H9 (cell line): ENCODE data around the gene DMKN. TPM values are rescaled to one million over a fixed set of nuclear protein-coding genes. Genes with fewer than 3 reads are reported as not detected.

Experiments used
- DNase-seq: peaks from one replicate; pipeline ENCODE4 v3.0.0-alpha.2; 2017
- H2AFZ ChIP-seq: one replicate; pipeline ENCODE4 v1.6.1; 2013; ENCODE audit warnings: mild to moderate bottlenecking, low read length, control low read depth, moderate library complexity
- H2AK5ac ChIP-seq: 2 replicates; pipeline ENCODE4 v1.6.1; 2013; ENCODE audit warnings: low read length, control low read depth, mixed read lengths; ENCODE audit not compliant: insufficient read length
- H2BK120ac ChIP-seq: one replicate; pipeline ENCODE4 v1.6.1; 2013; ENCODE audit warnings: low read depth, mild to moderate bottlenecking, low read length, control low read depth, inconsistent platforms; ENCODE audit not compliant: poor library complexity, severe bottlenecking
- H2BK12ac ChIP-seq: 2 replicates; pipeline ENCODE4 v1.6.1; 2013; ENCODE audit warnings: low read length, control low read depth, mixed read lengths, low read depth; ENCODE audit not compliant: insufficient read length
- H2BK15ac ChIP-seq: 2 replicates; pipeline ENCODE4 v1.6.1; 2013; ENCODE audit warnings: low read depth, low read length, control low read depth
- H2BK20ac ChIP-seq: one replicate; pipeline ENCODE4 v1.6.1; 2013; ENCODE audit warnings: low read depth, mild to moderate bottlenecking, low read length, control low read depth, inconsistent platforms; ENCODE audit not compliant: poor library complexity, severe bottlenecking
- H2BK5ac ChIP-seq: 2 replicates; pipeline ENCODE4 v1.6.1; 2013; ENCODE audit warnings: low read length, control low read depth, mixed read lengths; ENCODE audit not compliant: insufficient read length
- H3K14ac ChIP-seq: 2 replicates; pipeline ENCODE4 v1.6.1; 2013; ENCODE audit warnings: low read length, control low read depth; ENCODE audit not compliant: insufficient read depth
- H3K18ac ChIP-seq: 2 replicates; pipeline ENCODE4 v1.6.1; 2013; ENCODE audit warnings: low read depth, mild to moderate bottlenecking, mixed read lengths, low read length, control low read depth; ENCODE audit not compliant: insufficient read length
- H3K23ac ChIP-seq: 2 replicates; pipeline ENCODE4 v1.6.1; 2013; ENCODE audit warnings: low read length, control low read depth, mixed read lengths, low read depth; ENCODE audit not compliant: insufficient read length
- H3K23me2 ChIP-seq: 2 replicates; pipeline ENCODE4 v1.6.1; 2013; ENCODE audit warnings: low read depth, mild to moderate bottlenecking, mixed read lengths, low read length, control low read depth; ENCODE audit not compliant: insufficient read length, poor library complexity, severe bottlenecking
- H3K27ac ChIP-seq: 2 replicates; pipeline ENCODE4 v1.5.1; 2013; ENCODE audit warnings: low read length, control low read depth, mixed read lengths, low read depth; ENCODE audit not compliant: insufficient read length
- H3K27me3 ChIP-seq: 2 replicates; pipeline ENCODE4 v1.6.1; 2013; ENCODE audit warnings: low read length, control low read depth, inconsistent platforms; ENCODE audit not compliant: insufficient read depth
- H3K4ac ChIP-seq: 2 replicates; pipeline ENCODE4 v1.6.1; 2013; ENCODE audit warnings: low read depth, mild to moderate bottlenecking, control low read depth, inconsistent platforms, low read length, moderate library complexity
- H3K4me1 ChIP-seq: 2 replicates; pipeline ENCODE4 v1.6.1; 2013; ENCODE audit warnings: low read length, control low read depth, inconsistent platforms; ENCODE audit not compliant: insufficient read depth
- H3K4me2 ChIP-seq: 2 replicates; pipeline ENCODE4 v1.6.1; 2013; ENCODE audit warnings: low read length, control low read depth, mixed read lengths; ENCODE audit not compliant: insufficient read length, insufficient read depth
- H3K56ac ChIP-seq: 2 replicates; pipeline ENCODE4 v1.6.1; 2013; ENCODE audit warnings: low read depth, mild to moderate bottlenecking, mixed read lengths, low read length, control low read depth; ENCODE audit not compliant: insufficient read length
- H3K79me1 ChIP-seq: 2 replicates; pipeline ENCODE4 v1.6.1; 2013; ENCODE audit warnings: low read depth, mild to moderate bottlenecking, moderate library complexity, low read length, control low read depth, inconsistent platforms; ENCODE audit not compliant: insufficient read depth, poor library complexity, severe bottlenecking
- H3K79me2 ChIP-seq: 2 replicates; pipeline ENCODE4 v1.6.1; 2013; ENCODE audit warnings: low read length, control low read depth, inconsistent platforms; ENCODE audit not compliant: insufficient read depth
- H3K9ac ChIP-seq: 2 replicates; pipeline ENCODE4 v1.6.1; 2013; ENCODE audit warnings: low read length, control low read depth, mixed read lengths; ENCODE audit not compliant: insufficient read length; ENCODE audit errors: extremely low read depth
- H3K9me3 ChIP-seq: one replicate; pipeline ENCODE4 v1.6.1; 2013; ENCODE audit warnings: low read depth, low read length, inconsistent platforms; ENCODE audit not compliant: control insufficient read depth
- H3T11ph ChIP-seq: one replicate; pipeline ENCODE4 v1.6.1; 2013; ENCODE audit warnings: mild to moderate bottlenecking, low read length, control low read depth, inconsistent platforms
- H4K20me1 ChIP-seq: one replicate; pipeline ENCODE4 v1.6.1; 2013; ENCODE audit not compliant: control insufficient read depth, insufficient read length, insufficient read depth
- H4K5ac ChIP-seq: 2 replicates; pipeline ENCODE4 v1.6.1; 2013; ENCODE audit warnings: low read depth, mild to moderate bottlenecking, mixed read lengths, low read length, control low read depth; ENCODE audit not compliant: insufficient read length
- H4K8ac ChIP-seq: replicated peaks from 2 replicates; pipeline ENCODE4 v1.6.1; 2013; ENCODE audit warnings: low read length, control low read depth, mixed read lengths, low read depth; ENCODE audit not compliant: insufficient read length
- H4K91ac ChIP-seq: 2 replicates; pipeline ENCODE4 v1.6.1; 2013; ENCODE audit warnings: low read depth, mild to moderate bottlenecking, moderate library complexity, mixed read lengths, low read length, control low read depth; ENCODE audit not compliant: insufficient read length
- H3K27ac Mint-ChIP-seq, 3 experiments: 2 replicates in 2 of 3; 3 replicates in 1 of 3; pipeline ENCODE4 v1.8.0; 2020 to 2021; ENCODE audit warnings: mixed read lengths in 3 of 3, mild to moderate bottlenecking in 1 of 3, moderate library complexity in 1 of 3
- H3K27me3 Mint-ChIP-seq: 2 replicates; pipeline ENCODE4 v1.8.0; 2021; ENCODE audit warnings: low read depth, mild to moderate bottlenecking, moderate library complexity, mixed read lengths
- H3K36me3 Mint-ChIP-seq, 3 experiments: 2 replicates in 2 of 3; 3 replicates in 1 of 3; pipeline ENCODE4 v1.8.0; 2020 to 2021; ENCODE audit warnings: low read depth in 3 of 3, mixed read lengths in 3 of 3; ENCODE audit not compliant: insufficient read depth in 1 of 3
- H3K4me1 Mint-ChIP-seq, 2 experiments: 2 replicates each; pipeline ENCODE4 v1.8.0; 2020; ENCODE audit warnings: mixed read lengths in 2 of 2
- H3K4me3 Mint-ChIP-seq, 2 experiments: 2 replicates in 1 of 2; 3 replicates in 1 of 2; pipeline ENCODE4 v1.8.0; 2020 to 2021; ENCODE audit warnings: mild to moderate bottlenecking in 2 of 2, mixed read lengths in 2 of 2, moderate library complexity in 1 of 2
- H3K9me3 Mint-ChIP-seq, 2 experiments: 2 replicates in 1 of 2; 3 replicates in 1 of 2; pipeline ENCODE4 v1.8.0; 2020; ENCODE audit warnings: mild to moderate bottlenecking in 2 of 2, mixed read lengths in 2 of 2, moderate library complexity in 1 of 2
- CTCF ChIP-seq: fragments of 200-600 bp; sonication (generic); conservative IDR thresholded peaks from 3 replicates; pipeline ENCODE4 v1.8.0; 2021; ENCODE audit warnings: antibody characterized with exemption, mild to moderate bottlenecking
- WGBS: extraction: QIAGEN DNeasy Blood & Tissue Kit; methylation state at CpG from one replicate; pipeline ENCODE4 v1.1.7; 2013; ENCODE audit warnings: missing lambda C conversion rate, low lambda C conversion rate, mixed read lengths; ENCODE audit not compliant: insufficient read length; ENCODE audit errors: extremely low coverage; 5-methylcytosine and 5-hydroxymethylcytosine counted together
- total RNA-seq: library from RNA; stranded (reverse); gene quantifications from 2 replicates; pipeline ENCODE4 v1.2.1, GENCODE V29; 2021

DMKN gene
- total RNA-seq, 1 experiment from 2014 or later, result 278 TPM

GRCh38 chr19:35461060-35461459 is 52.4 kb downstream of the DMKN start:
- peaks cover 0 to 11% of the 10 kb centered on the region in 2 experiments; a peak in 3 of 4 replicates for H3K4me1 Mint-ChIP-seq
- no peak overlapping the region for H2AFZ ChIP-seq
- no peak overlapping the region for H3K9ac ChIP-seq
- H3K79me2 ChIP-seq, result no peaks in the 10 kb centered on the region
- H3K18ac ChIP-seq, result no peak overlapping the region
- WGBS, result no CpG with 5 or more reads among the region's 9 CpGs
- no peaks in the 10 kb centered on the region for H3K79me1 ChIP-seq
- no peak overlapping the region for H4K8ac ChIP-seq
- no peaks in the 10 kb centered on the region for H3K9me3 Mint-ChIP-seq
- no peak overlapping the region for H3T11ph ChIP-seq
- no peak overlapping the region for H2BK12ac ChIP-seq
- no peak overlapping the region for H3K56ac ChIP-seq
- peaks cover 7% of the 10 kb centered on the region for H3K27me3 Mint-ChIP-seq
- H2BK15ac ChIP-seq, result no peak overlapping the region
- no peak overlapping the region for H4K5ac ChIP-seq
- H3K27me3 ChIP-seq, result no peaks in the 10 kb centered on the region
- H2BK20ac ChIP-seq, result no peak overlapping the region
- no peak for TF ChIP-seq CTCF
- no peaks in the 10 kb centered on the region for H4K20me1 ChIP-seq
- no peak overlapping the region for H3K27ac Mint-ChIP-seq
- H3K23me2 ChIP-seq, result no peaks in the 10 kb centered on the region
- no peaks in the 10 kb centered on the region for H3K36me3 Mint-ChIP-seq
- H3K14ac ChIP-seq, result no peak overlapping the region
- H3K9me3 ChIP-seq, result no peaks in the 10 kb centered on the region
- H2AK5ac ChIP-seq, result no peak overlapping the region
- H3K4me2 ChIP-seq, result no peak overlapping the region
- H2BK120ac ChIP-seq, result no peak overlapping the region
- no peak overlapping the region for H3K4ac ChIP-seq
- no peak overlapping the region for H3K23ac ChIP-seq
- H3K27ac ChIP-seq, result no peak overlapping the region
- no peak overlapping the region for H4K91ac ChIP-seq
- H2BK5ac ChIP-seq, result no peak overlapping the region
- no peaks in the 10 kb centered on the region for H3K4me1 ChIP-seq
- DNase-seq, result no peak
- no peak overlapping the region for H3K4me3 Mint-ChIP-seq
